Measurements from ENCODE around the gene TNFRSF13B. TPM values are rescaled to one million over a fixed set of nuclear protein-coding genes. Genes with fewer than 3 reads are reported as not detected.

TNFRSF13B gene
- total RNA-seq, 3 donors from 2014 or later: 0.38 to 1.4 (median 0.98) TPM

DNA sequence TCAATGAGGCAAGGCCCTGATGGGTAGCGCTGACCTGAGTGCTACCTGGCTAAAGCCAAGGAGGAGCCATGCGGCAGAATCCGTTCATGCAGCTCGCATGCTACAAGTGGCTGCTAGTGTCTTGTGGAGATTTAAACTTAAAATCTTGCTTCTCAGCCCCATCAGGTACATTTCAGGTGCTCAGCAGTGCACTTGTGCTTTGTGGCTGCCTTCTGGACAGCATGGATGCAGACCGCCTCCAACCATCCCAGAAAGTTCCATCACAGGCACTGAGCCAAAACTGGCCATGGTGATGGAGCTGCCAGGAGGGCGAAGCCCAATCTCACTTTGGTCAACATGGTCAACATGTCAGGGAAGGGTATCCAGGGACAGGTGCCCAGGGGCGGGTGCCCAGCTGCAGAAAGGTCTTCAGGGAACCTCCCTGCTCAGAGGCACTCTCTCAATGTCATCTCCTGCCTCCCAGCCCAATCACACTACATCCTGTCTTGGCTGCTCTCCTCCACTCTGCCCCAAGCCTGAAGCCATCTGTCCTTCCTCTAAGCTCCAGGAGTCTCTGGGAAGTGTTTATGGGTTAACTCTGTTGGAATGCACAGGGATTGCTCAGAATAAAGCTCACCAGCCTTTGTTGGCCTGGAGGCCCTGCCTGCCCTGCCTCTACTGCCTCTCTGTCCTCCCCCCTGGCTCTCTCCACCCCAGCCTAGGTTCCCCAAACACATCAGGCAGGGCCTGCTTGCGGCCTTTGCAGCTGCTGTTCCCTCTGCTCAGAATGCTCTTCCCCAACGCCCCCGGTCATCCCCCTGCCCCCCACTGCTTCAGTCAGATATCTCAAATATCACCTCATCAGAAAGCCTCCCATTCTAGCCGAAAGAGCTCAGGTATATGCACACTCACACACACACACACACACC is 18.3 kb upstream of the TNFRSF13B start:
- peaks cover 11% of the 10 kb centered on the region for H3K4me1 ChIP-seq (ENCODE audit: low read depth)
- ATAC-seq: no peak
- peak in 1 of 3 donors; percentile 31 for DNase-seq

DNA sequence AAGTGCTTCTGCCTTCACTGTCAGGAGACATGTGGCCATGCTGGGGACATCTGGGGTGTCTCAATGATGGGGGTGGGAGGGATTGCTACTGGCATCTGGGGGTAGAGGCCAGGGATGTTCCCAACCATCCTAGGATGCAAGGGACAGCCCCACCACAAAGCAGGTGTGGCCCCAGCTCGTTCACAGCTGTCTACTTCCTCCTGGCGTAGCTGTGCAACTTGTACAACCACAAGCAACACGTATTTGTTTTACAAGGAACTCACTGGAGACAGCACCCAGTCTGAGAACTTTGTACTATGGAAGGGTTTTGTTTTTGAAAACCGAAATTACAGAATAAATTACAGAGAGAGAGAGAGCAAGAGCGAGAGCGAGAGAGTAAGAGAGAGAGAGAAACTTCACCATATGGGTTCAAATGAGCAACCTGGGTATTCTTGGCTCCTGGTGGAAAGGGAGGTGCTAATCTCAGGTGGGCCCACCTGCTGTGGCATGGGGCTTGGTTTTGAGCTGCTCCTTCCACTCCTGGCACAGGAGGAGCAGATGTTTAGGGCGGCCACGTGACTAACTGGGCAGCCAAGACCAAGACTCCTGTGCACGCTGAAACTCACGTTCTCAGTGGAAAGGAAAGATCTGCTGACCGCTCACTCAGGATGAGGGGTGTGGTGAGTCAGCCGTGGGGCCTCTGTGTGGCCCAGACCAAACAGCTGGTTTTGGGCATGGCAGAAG is 17.5 kb upstream of the TNFRSF13B start:
- H3K4me1 ChIP-seq (ENCODE audit: low read depth): peaks cover 11% of the 10 kb centered on the region
- ATAC-seq (peak; percentile 81), DNase-seq (peak in 2 of 3 donors; percentile 56 to 62)
- no peaks in the 10 kb centered on the region for H3K36me3 ChIP-seq (ENCODE audit: low read depth)
- H3K4me3 ChIP-seq: no peak overlapping the region
- no peaks in the 10 kb centered on the region for H3K9me3 ChIP-seq
- TF ChIP-seq, protein P1, sequence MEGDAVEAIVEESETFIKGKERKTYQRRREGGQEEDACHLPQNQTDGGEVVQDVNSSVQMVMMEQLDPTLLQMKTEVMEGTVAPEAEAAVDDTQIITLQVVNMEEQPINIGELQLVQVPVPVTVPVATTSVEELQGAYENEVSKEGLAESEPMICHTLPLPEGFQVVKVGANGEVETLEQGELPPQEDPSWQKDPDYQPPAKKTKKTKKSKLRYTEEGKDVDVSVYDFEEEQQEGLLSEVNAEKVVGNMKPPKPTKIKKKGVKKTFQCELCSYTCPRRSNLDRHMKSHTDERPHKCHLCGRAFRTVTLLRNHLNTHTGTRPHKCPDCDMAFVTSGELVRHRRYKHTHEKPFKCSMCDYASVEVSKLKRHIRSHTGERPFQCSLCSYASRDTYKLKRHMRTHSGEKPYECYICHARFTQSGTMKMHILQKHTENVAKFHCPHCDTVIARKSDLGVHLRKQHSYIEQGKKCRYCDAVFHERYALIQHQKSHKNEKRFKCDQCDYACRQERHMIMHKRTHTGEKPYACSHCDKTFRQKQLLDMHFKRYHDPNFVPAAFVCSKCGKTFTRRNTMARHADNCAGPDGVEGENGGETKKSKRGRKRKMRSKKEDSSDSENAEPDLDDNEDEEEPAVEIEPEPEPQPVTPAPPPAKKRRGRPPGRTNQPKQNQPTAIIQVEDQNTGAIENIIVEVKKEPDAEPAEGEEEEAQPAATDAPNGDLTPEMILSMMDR (IDR thresholded peaks at IDR 0.05): no peak
- intact Hi-C loops (cut with DNase I, micrococcal nuclease): loop anchor here in 1 of 2 donors (10.0 kb wide), 1 partner anchor 455 kb away; no protein-coding TSS in a partner anchor

More for the DNA sequence above, 18.3 kb upstream of the TNFRSF13B start:
- Histone ChIP-seq H3K36me3 (ENCODE audit: low read depth) (no peaks in the 10 kb centered on the region), H3K9me3 (no peaks in the 10 kb centered on the region), H3K4me3 (no peak overlapping the region)
- TF ChIP-seq, protein P1 (IDR thresholded peaks at IDR 0.05): no peak
- intact Hi-C loops (cut with DNase I, micrococcal nuclease): loop anchor here in 1 of 2 donors (10.0 kb wide), 1 partner anchor 455 kb away; no protein-coding TSS in a partner anchor

DNA sequence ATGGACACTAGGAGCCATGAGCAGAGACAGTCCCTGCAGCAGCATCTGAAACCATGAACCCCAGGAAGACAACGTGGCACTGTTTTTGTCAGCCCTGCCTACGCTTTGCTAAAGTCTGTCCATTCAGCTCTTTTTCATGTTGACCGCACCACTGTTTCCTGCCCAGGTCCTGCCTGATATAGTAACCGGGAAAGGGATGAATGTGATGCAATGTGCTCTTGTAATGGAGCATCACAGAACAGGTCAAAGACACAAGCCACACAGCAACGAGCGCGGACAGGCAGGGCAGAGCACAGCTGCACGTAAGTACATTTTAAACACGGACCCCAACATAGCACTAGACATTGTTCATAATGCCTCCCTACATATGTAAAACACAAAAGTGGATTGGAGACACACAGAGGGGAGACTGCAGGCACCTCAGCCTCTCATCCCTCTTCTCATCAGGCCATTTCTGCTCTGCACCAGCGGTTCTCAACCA is 16.9 kb upstream of the TNFRSF13B start:
- Histone ChIP-seq H3K36me3 (ENCODE audit: low read depth) (no peaks in the 10 kb centered on the region), H3K4me1 (ENCODE audit: low read depth) (peaks cover 11% of the 10 kb centered on the region), H3K4me3 (no peak overlapping the region), H3K9me3 (no peaks in the 10 kb centered on the region)
- peak; percentile 1 for ATAC-seq
- TF ChIP-seq, protein P1 (IDR thresholded peaks at IDR 0.05): no peak
- DNase-seq: no peak
- intact Hi-C loops (cut with DNase I, micrococcal nuclease): loop anchor here in 1 of 2 donors (10.0 kb wide), 1 partner anchor 454 kb away; no protein-coding TSS in a partner anchor

DNA sequence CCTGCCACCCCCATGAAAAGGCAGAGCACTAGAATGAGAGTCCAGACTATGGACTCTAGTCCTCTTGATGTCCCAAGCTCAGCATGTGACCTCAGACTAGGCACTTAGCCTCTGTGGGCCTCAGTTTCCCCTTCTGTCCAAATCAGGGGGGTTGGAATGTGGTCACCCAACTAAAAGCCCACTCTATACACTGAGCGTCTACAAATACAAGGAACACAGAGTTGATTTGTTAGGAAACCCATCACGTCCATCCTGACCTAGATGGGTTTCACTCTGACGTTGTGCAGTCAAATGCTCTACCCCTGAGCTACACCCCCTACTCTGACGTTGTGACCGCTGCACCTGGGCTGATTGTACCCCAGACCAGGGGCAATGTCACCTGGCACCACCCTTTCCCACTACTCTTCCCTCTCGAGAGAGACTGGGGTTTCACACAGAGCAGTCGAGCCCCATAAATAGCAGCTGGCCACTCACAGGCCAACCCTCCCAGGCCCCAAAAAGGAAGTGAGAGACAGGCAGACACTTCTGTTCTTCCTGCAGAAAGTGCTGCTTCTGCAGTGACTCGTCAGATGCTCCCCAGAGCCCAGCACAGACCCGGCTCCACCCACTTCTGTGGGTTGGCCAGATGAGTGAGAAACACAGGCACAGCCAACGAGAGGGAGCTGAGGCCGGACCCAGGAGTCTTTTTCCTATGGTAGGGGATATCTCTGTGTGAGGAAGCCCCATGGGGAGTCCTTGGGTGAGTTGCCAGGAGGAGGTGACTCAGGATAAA is 16.1 kb upstream of the TNFRSF13B start:
- TF ChIP-seq, protein P1 (IDR thresholded peaks at IDR 0.05): no peak
- ATAC-seq (peak; percentile 69), DNase-seq (peak; percentile 68 to 88 (median 73))
- Histone ChIP-seq H3K36me3 (ENCODE audit: low read depth) (no peaks in the 10 kb centered on the region), H3K4me3 (no peak overlapping the region), H3K9me3 (no peaks in the 10 kb centered on the region), H3K4me1 (ENCODE audit: low read depth) (peaks cover 11% of the 10 kb centered on the region)
- intact Hi-C loops (cut with DNase I, micrococcal nuclease): loop anchor here in 1 of 2 donors (10.0 kb wide), 1 partner anchor 453 kb away; no protein-coding TSS in a partner anchor

All from mucosa of descending colon (tissue), 3 donors.